ENCODE measurements around the gene GREB1L. TPM values are rescaled to one million over a fixed set of nuclear protein-coding genes. Genes with fewer than 3 reads are reported as not detected.

The GREB1L gene
- total and polyA plus RNA-seq, 8 donors, result 0.37 to 1.3 (median 0.74) TPM

DNA sequence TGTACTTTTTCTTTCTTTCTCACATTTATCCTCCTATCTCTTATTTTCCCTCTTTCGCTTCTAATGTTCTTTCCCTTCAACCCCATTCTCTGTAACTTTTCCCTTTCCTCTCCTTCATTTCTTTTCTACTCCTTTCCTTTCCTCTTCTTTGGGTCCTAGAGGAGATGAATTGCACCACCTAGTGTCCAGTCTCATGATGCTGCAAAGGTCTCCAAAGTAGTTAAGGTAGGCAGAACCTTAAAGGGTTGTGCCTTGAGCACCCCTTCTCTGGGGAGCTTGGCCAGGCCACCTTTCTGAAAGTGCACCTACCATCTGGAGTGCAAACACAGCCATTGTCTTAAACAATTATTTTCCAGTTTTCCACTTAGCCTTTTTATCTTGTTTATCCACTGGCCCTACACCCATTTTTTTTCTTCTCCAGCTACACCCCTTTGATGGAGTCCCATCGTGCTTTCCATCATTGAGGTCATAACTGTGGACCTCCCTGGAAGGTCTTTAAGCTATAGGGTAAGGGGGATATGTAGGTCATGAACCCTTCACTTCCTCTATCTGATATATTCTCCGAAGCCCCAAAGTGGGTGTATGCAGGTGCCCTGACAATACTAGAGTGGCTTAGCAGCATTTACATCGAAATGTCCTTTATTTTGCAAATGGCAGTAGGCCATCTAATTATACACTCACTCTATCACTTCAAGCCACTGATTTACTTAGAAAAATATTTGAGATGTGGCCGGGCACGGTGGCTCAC lies 202.6 kb downstream of the GREB1L start:
- H3K4me1 ChIP-seq, result no peaks in the 10 kb centered on the region
- intact Hi-C loops (cut with DNase I), result loop anchor here (10.0 kb wide), 1 partner anchor 250 kb away; no protein-coding TSS in a partner anchor
- no peak overlapping the region for H3K4me3 ChIP-seq
- no peak overlapping the region for H3K27ac ChIP-seq
- TF ChIP-seq, protein P1, sequence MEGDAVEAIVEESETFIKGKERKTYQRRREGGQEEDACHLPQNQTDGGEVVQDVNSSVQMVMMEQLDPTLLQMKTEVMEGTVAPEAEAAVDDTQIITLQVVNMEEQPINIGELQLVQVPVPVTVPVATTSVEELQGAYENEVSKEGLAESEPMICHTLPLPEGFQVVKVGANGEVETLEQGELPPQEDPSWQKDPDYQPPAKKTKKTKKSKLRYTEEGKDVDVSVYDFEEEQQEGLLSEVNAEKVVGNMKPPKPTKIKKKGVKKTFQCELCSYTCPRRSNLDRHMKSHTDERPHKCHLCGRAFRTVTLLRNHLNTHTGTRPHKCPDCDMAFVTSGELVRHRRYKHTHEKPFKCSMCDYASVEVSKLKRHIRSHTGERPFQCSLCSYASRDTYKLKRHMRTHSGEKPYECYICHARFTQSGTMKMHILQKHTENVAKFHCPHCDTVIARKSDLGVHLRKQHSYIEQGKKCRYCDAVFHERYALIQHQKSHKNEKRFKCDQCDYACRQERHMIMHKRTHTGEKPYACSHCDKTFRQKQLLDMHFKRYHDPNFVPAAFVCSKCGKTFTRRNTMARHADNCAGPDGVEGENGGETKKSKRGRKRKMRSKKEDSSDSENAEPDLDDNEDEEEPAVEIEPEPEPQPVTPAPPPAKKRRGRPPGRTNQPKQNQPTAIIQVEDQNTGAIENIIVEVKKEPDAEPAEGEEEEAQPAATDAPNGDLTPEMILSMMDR (IDR thresholded peaks at IDR 0.05), result peak; percentile 49 to 59
- no peaks in the 10 kb centered on the region for H3K36me3 ChIP-seq
- ATAC-seq (peak; percentile 75), DNase-seq (peak in 2 of 4 donors; percentile 31 to 56)
- no peaks in the 10 kb centered on the region for H3K27me3 ChIP-seq
- H3K9me3 ChIP-seq, result no peaks in the 10 kb centered on the region

DNA sequence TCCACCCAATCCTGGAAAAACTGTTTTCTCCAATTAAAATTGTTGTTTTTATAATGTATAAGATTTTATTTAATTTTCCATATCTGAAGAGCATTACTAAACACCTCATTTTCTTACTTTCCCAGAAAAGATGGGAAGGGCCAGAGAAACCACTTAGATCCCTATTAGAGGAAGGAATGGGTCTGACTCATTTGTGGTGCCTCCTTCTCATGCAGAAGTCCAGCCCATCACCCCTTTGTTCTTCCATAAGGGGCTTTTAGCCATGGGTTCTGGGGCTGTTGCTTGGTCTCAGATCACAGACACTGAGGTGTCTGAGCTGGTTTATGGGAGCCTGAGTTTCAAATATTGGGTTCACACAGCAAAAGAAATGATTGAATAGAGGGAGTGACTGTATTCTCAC lies 206.3 kb downstream of the GREB1L start:
- no peaks in the 10 kb centered on the region for H3K36me3 ChIP-seq
- DNase-seq (no peak), ATAC-seq (no peak)
- TF ChIP-seq, protein P1 (IDR thresholded peaks at IDR 0.05), result no peak
- intact Hi-C loops (cut with DNase I), result loop anchor here (10.0 kb wide), 1 partner anchor 253 kb away; no protein-coding TSS in a partner anchor
- H3K9me3 ChIP-seq, result no peaks in the 10 kb centered on the region
- H3K27ac ChIP-seq, result no peak overlapping the region
- no peaks in the 10 kb centered on the region for H3K27me3 ChIP-seq
- no peak overlapping the region for H3K4me3 ChIP-seq
- peaks cover 0 to 3% of the 10 kb centered on the region in 2 donors for H3K4me1 ChIP-seq

DNA sequence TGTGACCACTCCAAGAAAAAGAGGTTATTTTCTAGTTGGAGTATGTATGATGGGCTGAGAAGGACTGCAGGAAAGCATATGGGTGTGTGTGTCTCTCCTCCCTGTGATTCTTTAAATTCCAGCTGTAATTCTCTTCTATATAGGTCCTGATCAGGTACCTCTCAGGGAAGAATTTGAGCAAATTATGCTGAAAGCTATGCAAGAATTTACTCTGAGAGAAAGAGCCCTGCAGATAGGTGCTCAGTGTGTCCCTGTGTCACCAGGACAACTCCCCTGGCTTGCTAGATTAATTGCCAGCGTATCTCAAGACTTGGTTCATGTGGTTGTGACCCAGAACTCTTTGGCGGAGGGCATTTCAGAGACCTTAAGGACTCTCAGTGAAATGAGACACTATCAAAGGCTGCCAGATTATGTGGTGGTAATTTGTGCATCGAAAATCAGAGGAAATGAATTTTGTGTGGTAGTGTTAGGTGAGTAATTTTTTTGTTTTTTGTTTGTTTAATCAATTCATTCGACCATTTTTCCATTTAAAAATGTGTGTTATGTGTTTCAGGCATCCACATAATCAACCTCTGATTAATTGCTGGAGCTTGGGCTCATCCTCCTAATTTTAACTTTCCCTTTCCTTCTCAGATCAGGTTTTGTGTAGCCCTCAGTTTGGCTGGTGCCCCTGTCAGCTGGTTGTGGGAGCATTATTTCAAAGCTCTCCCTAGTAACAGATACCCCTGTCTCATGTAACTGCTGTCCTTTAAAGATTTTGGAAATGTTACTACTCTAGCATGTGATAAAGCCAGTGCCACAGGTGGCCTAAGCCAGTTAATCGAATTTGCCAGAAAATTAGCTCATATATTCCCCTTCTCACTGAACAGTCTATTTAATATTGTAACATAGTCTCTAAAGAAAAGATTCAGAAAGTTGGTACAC lies 207.6 kb downstream of the GREB1L start:
- TF ChIP-seq, protein P1 (IDR thresholded peaks at IDR 0.05), result no peak
- intact Hi-C loops (cut with DNase I), result loop anchor here (10.0 kb wide), 1 partner anchor 255 kb away; no protein-coding TSS in a partner anchor
- ATAC-seq, result no peak
- DNase-seq, result no peak
- no peaks in the 10 kb centered on the region for H3K36me3 ChIP-seq
- no peak overlapping the region for H3K4me3 ChIP-seq
- peaks cover 0 to 3% of the 10 kb centered on the region in 2 donors for H3K4me1 ChIP-seq
- no peaks in the 10 kb centered on the region for H3K9me3 ChIP-seq
- H3K27me3 ChIP-seq, result no peaks in the 10 kb centered on the region
- no peak overlapping the region for H3K27ac ChIP-seq

DNA sequence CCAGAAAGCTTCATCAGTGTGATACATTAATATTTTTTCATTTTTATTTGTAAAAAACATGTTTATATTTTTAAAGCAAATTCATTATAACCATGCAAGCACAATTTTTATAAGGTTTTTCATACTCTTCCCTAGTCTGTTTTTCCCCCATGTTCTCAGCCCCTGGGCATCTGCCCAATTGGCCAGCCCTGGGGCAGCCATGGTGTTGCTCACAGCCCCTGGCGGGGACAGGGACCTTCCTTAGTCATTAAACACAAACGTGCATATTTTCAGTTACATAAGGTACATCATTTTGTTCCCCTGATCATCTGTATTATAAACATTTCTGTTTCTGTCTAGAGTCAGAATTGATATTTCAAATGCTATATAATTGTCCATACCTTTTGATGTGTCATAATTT lies 208.5 kb downstream of the GREB1L start:
- DNase-seq (no peak), ATAC-seq (no peak)
- Histone ChIP-seq H3K27ac (no peak overlapping the region), H3K36me3 (no peaks in the 10 kb centered on the region), H3K4me3 (no peak overlapping the region), H3K27me3 (no peaks in the 10 kb centered on the region), H3K9me3 (no peaks in the 10 kb centered on the region), H3K4me1 (peaks cover 0 to 3% of the 10 kb centered on the region in 2 donors)
- intact Hi-C loops (cut with DNase I), result no loop called here
- TF ChIP-seq, protein P1 (IDR thresholded peaks at IDR 0.05), result no peak

DNA sequence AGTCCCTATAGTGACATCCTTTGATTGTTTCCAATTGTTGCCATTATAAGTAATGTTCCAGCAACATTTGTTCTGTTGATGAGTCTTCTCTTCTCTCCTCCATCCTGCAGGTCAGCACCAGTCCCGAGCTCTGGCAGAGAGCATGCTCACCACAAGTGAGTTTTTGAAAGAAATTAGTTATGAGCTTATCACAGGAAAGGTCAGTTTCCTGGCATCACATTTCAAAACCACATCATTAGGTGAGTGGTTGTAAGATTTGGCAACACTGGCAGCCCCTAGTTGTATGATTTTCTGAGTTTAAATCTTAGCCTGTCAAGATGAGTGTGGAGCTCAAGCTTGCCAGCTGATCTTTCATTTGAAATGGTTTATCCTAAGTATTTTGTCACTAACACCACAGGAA lies 208.9 kb downstream of the GREB1L start:
- H3K4me1 ChIP-seq, result peaks cover 0 to 3% of the 10 kb centered on the region in 2 donors
- DNase-seq (no peak), ATAC-seq (no peak)
- H3K27ac ChIP-seq, result no peak overlapping the region
- H3K36me3 ChIP-seq, result no peaks in the 10 kb centered on the region
- intact Hi-C loops (cut with DNase I), result no loop called here
- TF ChIP-seq, protein P1 (IDR thresholded peaks at IDR 0.05), result no peak
- no peaks in the 10 kb centered on the region for H3K9me3 ChIP-seq
- H3K27me3 ChIP-seq, result no peaks in the 10 kb centered on the region
- H3K4me3 ChIP-seq, result no peak overlapping the region

Measured in left lung (tissue), 10 donors.